RPMI7951 (cell line): ENCODE data around the gene NR5A2. TPM values are rescaled to one million over a fixed set of nuclear protein-coding genes. Genes with fewer than 3 reads are reported as not detected.

Source experiments
- DNase-seq: peaks from one replicate; pipeline ENCODE4 v3.0.0-alpha.2; 2012; ENCODE audit warnings: low read depth
- total RNA-seq: library from RNA; depleted of rRNA; stranded (reverse); fragments of >200 nt; shearing (Covaris generic); gene quantifications from 2 replicates; pipeline ENCODE4 v1.2.3, GENCODE V29; 2014; rRNA removed

The NR5A2 gene
- 0.12 and 0.29 TPM in 2 replicates for total RNA-seq

DNA sequence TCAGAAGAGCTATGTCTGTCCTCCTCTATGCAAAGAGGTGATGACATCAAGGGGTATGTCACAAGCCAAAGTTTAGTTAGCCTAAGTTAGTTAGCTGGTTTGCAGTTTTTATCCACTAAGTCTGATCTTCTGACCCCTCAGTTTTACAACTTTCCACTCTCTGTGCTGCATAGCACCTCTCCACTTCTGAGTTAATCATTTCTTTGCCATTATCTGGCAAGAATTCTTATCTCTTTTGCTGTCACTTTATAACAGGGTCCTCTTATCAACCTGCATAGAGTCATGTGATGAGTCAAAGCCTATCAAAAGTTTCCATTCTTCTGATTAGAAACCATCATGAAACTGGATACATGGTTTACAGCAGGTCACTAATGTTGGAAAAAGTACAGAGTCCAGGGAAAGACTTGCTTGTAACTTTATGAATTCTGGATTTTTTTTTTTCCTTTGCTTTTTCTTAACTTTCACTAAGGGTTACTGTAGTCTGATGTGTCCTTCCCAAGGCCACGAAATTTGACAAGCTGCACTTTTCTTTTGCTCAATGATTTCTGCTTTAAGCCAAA lies at the start of gene NR5A2:
NR5A2 (plus strand) TSS at position 447 of the 560 bp plus-strand sequence. CDS start 138 bp downstream, outside the sequence.
- DNase-seq: no peak

DNA sequence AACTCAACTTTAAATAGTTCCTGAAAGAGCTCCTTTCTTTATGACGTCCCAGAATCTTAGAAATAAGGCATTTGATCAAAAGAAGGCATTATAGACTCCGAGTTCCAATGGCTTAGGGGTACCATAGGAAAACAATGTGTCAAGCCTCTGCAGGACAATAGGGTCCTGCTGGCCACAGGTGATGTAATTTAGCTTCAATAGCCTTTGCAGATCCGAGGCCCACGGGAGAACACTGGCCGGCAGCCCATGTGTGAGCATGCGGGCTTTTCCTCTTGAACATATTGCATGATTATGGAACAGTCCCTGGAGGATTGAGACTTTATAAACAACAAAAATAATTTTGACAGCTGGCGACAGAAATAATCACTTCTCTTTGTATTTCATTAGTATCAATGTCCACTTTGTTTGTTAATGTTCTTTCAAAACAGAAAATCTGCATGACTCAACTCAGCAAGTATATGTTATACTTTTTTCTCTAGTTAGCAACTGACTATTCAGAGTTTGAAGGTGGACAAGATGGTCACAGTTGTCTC lies 49.0 kb upstream of the NR5A2 start:
- no peak for DNase-seq

DNA sequence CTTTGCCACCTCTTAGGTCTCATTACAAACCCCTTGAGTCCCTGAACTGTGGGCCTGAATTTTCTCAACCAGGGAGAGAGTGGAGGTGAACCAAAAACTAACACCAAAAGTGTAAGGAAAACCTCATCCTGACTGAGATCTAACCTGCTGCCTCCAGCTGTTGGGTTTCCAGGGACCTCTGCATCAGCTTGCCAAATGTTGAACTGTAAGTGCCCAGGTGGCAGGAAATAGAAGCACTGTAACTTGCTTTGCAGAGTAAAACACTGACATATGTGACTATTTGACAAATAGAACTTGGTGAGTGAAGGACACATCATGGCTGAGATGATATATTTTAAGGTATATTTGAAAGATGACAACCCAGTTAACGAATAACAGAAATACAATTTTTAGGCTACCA lies 48.4 kb upstream of the NR5A2 start:
- DNase-seq: no peak

DNA sequence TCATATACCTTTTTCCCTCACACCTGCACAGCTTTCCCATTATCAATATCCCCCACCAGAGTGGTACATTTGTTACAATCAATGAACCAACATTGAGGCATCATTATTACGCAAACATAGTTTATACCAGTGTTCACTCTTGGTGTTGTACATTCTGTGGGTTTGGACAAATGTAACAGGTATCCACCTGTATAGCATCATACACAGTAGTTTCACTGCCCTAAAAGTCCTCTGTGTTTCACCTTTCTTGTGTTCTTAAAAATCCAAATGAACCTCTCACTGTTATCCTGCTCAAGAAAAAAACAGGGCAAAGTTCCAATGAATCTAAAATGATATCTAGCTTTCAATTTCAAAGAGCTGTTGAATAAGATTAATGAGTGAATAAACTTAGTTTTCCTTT lies 45.9 kb upstream of the NR5A2 start:
- no peak for DNase-seq

GRCh38 chr1:199982606-199983005 lies 44.9 kb upstream of the NR5A2 start:
- no peak for DNase-seq

GRCh38 chr1:199983531-199983930 lies 44.0 kb upstream of the NR5A2 start:
- DNase-seq: no peak

GRCh38 chr1:199995096-199995685 lies 32.3 kb upstream of the NR5A2 start:
- DNase-seq: no peak

DNA sequence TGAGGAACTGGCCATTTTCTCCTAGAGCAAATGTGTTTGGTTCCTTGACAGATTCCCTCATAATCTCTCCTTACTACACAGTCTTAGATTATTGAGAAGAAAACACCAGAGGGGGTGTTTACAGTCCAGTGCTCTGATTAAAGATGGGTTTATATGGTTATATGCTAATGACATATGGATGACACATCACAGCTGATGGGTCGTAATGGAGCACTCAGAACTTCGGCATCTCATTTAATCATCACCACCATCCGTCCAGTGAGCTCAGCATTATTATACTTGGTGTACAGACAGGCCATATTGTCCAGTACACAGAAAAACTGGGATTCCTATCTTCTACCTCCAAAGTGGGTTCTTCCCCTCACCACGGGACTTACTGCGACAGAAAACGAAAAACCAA lies 22.3 kb upstream of the NR5A2 start:
- DNase-seq: peak; percentile 30

DNA sequence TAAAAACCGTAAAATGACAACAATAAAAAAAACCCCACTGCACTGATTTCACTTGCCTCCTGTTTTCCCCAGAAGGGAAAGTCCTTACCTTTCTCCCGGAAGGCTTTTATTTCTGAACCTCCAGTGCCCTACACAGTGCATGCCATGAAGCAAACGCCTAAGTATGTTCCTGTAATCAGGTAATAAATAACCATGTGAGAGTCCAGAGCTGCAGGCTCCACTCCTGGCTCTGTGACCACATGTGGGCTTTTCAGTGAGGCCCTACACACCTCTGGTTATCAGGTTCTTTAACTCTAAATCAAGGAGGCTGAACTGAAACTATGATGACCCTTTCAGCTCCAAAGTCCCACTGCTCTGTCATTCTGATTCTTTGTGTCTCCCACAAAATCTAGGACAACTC lies 20.8 kb upstream of the NR5A2 start:
- no peak for DNase-seq

- DNase-seq: no peak
These were observed 11.7 kb upstream of the NR5A2 start for GRCh38 chr1:200015811-200016210.

- no peak for DNase-seq
These were observed 5.8 kb upstream of the NR5A2 start for GRCh38 chr1:200021577-200022238.

DNA sequence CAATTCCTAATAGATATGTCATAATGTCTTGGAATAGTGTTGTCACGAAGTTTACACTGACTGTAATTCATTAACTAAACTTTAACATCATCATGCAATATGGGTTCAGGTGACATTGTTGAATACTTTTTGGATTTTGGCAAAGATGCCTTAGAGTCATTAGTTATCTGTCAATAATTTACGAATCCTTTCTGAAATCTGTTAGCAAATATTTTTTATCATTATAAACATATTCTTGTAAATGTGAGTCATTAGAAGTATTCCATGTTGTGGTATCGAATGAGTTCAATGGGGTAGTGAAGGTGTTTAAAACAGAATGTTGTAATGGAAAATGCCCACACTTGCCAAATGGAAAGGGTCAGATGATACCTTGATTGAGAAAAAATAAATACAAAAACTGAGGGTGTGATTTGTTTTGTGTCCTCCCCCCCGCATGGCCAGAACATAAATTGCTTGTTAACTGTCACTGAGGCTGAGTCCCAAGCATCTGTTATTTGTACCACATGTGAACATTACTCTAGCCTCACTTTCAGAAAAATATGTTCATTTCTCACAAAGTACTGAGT lies 5.2 kb upstream of the NR5A2 start:
- no peak for DNase-seq

- no peak for DNase-seq
These were observed 1.1 kb downstream of the NR5A2 start for GRCh38 chr1:200028586-200029034.

DNA sequence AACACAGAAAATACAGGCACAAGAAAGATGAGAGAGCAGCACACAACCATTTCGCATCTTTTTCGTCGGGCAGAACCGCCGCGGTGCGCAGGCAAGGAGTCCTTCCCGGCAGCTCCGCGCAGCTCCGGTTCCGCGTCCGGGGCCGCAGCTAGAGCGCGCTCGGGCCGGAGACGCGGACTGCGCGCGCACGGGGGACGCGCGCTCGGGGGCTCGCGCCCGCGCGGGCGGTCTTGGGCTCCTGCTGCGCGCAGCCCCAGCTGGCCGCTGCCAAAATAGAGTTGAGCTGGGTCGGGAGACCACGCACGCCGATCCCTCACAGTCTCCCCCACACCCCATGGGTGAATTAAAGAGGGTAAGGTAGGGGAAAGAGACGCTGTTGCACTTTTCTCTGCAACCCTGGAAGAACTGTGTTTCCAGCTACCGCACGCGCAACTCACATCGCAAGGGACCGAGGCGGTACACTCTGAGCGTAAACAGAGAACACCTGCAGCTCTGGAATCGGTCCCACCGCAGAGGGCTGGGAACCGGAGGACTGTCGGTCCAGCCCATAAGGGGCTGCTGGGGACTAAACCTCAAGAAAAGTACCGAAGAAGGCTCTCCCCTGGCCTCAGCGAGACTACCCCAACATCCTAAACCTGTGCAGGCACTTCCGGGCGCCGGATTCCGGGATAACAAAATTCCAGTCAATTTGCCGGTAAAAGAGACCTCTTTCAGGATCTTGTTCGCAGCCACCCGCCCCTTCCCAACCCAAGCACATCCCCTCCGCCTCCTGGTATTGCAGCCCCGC lies 1.7 kb downstream of the NR5A2 start:
- DNase-seq: peak; percentile 28

- DNase-seq: no peak
These were observed 2.3 kb downstream of the NR5A2 start for GRCh38 chr1:200029822-200030152.

- DNase-seq: no peak
These were observed 3.3 kb downstream of the NR5A2 start for GRCh38 chr1:200030791-200031190.

DNA sequence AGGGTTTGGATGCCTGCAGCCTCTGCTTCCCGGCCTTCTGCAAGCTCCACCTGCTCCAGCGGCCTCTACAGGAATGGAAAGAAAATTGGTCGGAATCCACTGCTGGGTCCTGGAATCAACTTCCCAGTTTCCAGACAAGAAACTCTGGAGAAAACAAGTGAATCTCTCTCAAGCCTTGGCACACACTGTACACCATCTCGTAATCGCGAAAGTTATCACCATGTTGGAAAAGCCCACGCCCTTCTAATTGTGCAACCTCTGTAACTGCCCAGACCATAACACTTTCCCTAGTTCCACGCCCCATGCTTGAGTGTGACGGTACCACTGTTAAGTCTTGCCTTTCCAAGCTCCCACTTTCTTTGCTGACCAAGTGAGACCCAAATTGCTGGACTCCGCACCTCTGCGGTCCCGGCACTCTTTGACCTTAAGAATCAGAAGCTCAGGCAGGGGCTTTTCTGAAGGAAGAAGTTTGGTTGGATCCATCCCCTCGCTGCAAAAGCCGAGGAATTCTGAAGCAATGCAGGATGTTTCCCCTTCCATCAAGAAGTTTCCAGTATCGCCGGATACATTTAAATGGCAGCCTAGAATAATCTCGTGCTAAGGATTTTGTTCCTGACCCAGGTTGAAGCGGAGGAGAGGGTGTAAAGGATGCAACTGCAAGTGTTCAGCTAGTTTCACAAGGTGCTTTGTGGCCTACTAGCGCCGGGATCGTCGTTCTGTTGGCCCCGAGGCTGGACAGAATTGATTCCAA lies 6.2 kb downstream of the NR5A2 start:
- no peak for DNase-seq

GRCh38 chr1:200034262-200034557 lies 6.7 kb downstream of the NR5A2 start:
- no peak for DNase-seq

DNA sequence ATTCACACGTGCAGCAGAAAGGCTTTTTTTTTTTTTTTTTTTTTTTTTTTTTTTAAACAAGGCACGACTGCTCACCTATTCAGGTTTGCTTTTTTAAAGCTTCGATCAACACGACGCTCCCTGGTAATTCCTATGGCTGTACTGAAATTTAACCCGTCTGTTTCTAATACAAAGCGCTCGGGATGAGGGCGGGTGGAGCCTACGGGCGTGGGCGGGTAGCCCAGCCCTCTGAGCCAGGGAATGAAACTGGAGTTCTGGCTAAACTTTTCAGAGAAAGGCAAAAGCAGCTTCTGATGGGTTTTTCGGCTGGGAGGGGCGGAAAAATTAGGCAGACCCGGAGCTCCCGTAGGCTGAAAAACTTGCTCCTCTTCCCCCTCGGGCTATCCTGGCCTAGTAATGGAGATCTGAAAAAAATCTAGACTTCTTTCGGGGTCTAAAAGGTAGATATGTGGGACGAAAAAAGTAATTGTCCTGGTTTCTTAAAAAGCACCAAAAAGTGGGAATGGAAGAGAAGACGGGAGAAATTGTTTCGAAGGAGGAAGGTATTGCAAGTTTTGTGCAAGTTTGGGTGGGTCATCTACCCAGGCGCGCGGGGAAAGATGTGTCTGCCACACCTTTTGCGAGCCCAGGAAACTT lies 7.4 kb downstream of the NR5A2 start:
- DNase-seq: peak; percentile 17

DNA sequence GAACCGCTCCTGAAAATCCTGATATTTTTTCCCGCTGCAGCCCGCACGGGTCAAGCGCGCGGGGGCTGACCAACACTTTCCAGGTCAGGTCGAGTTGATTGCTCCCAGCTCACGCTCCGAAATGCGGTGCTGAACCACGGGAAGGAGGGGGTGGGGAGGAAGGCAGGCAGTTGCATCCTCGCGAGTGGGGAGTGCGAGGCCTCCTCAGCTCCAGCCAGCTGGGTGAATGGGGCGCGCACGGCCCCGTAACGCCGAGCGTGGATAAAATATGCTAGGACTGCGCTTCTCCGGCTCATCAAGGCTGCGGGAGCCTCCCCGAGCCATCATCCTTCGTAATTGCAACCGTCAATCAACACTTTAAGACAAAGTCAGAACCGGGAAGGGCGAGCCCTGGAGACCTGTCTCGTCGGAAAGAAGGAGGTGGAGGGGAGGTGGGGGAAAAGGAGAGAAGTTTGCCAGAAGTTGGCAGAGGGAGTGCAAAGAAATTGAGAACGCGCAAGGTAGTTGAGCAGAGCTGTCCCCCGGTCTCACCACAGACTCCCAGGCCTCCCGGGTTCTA lies 8.0 kb downstream of the NR5A2 start:
- DNase-seq: no peak
